Keratinocyte (primary cell): ENCODE measurements around the gene IDI1.

ENCODE experiments used
- EZH2 ChIP-seq: IDR thresholded peaks from one replicate; pipeline ENCODE4 v1.6.1; 2012; ENCODE audit warnings: inconsistent platforms, mild to moderate bottlenecking, low read length, moderate library complexity
- TF ChIP-seq, protein P1 (sequence below), 3 experiments: IDR thresholded peaks in 1 of 3; conservative IDR thresholded peaks in 1 of 3; optimal IDR thresholded peaks in 1 of 3; 2 replicates in 2 of 3; 3 replicates in 1 of 3; pipeline versions ENCODE3 to v1.5.1; 2011; ENCODE audit warnings: low read length in 3 of 3, mild to moderate bottlenecking in 3 of 3, moderate library complexity in 2 of 3, control low read depth in 1 of 3, inconsistent platforms in 1 of 3; ENCODE audit not compliant: insufficient read depth in 2 of 3; ENCODE audit errors: extremely low read depth in 1 of 3

DNA sequence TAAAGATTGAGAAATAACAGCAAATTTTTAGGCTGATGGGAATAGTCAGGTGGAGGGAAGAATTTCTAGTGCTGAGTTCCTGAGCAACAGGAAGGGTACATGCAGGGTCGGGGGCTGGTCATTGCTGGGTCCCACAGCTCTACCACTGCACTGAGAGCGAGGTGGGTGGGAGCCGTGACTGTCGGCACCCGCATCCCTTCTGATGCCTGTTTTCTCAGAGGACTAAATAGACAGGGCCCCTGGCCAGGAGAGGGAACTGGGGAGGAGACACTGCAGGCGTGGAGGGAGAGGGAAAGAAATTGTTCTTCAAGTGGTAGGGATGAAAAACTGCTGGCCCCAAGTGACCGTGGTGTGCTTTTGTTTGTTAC lies 53.4 kb downstream of the IDI1 start:
- TF ChIP-seq, protein P1, sequence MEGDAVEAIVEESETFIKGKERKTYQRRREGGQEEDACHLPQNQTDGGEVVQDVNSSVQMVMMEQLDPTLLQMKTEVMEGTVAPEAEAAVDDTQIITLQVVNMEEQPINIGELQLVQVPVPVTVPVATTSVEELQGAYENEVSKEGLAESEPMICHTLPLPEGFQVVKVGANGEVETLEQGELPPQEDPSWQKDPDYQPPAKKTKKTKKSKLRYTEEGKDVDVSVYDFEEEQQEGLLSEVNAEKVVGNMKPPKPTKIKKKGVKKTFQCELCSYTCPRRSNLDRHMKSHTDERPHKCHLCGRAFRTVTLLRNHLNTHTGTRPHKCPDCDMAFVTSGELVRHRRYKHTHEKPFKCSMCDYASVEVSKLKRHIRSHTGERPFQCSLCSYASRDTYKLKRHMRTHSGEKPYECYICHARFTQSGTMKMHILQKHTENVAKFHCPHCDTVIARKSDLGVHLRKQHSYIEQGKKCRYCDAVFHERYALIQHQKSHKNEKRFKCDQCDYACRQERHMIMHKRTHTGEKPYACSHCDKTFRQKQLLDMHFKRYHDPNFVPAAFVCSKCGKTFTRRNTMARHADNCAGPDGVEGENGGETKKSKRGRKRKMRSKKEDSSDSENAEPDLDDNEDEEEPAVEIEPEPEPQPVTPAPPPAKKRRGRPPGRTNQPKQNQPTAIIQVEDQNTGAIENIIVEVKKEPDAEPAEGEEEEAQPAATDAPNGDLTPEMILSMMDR (optimal IDR thresholded peaks at IDR 0.05 in 1 of 3, IDR thresholded peaks at IDR 0.05 in 1 of 3, conservative IDR thresholded peaks at IDR 0.05 in 1 of 3; ENCODE audit: extremely low read depth in 1 of 3, insufficient read depth in 2 of 3, low read length in 3 of 3) = no peak
- no peak for TF ChIP-seq EZH2
